ENCODE results near the gene TUBA8.
"Not testable (repeated sequence)": the region's sequence is repeated elsewhere in the genome, so short reads cannot be mapped to it uniquely, and the experiment has no call there.

Gene TUBA8

DNA sequence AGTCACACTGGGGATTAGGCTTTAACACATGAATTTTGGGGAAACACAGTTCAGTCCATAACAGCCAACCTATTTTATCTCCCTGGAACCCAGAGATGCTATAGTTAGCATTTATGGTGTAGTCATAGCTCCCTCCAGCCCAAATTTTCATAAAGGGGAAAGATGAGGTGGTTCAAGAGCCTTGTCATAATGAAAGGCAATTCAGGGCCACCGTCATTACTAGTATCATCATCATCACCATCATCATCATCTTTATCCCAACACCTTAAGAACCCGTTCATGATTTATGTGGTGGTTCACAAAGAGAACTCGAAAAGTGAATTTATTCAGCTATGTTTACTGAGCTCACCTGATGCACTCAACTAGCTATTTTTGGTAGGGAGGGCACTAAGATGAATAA lies 2.4 kb upstream of the TUBA8 start:
- DNase-seq: no peak

DNA sequence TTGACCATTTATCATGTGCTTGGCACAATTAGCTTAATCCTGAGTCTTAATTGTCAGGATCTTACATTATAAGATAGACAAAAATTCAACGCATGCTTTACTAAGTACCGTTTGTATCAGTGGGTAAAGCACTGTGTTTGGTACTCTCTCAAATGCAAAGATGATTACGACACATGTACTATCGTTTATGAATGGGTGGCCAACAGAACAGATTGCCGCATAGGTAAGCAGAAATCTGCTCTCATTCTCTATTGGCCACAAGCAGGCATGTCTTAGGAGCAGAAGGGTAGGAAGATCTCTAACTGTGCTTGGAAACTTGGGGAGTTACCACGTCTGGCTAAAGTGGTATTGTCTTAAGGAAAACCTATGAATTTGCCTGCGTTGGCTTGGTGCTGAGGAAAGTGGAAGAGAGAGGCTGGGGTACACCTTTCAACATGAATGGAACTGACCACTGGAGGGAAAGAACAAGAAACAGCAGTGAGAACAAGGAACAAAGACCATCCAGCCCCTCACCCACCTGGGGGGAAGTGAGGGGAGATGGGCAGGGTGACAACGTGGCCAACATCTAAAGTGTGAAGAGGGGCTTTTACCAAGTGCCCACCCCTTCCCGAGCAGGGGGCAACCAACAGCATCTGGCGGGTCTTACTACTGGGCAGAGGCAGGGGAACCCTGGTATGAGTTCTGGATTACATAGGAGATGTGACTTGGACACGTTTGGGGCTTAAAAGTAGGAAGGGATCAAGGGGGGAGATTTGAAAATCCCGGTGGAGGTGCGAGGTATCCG lies 1.0 kb upstream of the TUBA8 start:
- no peak for DNase-seq

DNA sequence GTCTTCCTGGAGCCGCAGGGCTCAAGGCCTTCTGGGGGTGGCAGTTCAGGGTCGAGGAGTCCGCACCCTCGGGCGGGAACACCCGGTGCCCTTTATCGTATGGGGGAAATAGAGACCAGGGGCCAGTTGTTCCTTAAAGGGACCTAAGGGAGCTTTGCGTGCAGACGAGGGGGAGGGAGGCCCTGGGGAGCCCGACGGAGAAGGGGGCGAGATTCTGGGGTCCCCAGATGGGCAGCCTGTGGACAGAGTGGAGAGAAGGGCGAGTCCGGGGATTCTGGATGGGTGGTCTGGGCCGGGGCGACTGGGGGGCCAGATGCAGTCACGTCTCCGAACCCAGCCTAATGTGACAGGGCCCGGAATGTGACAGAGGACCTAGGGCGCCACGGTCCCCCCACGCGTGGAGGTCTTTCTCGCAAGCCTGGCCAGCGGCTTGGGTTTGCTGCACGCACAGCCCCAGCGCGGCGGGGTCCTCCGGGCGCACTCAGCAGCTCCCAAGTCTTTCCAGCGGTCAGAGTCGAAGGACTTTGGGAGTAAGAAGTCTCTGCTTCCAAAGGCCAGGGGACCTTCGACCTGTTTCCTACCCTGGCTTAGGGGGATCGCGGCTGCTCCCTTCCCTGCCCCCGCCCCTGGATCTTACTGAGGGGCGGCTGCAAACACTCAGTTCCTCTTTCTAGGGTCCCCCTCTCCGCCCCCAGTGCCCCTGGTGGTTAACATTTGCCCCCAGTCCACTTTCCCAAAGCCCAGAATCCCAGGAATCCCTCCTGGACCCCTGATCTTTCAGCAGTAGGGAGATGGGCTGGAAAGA lies 547 bp downstream of the TUBA8 start:
- no peak for DNase-seq

DNA sequence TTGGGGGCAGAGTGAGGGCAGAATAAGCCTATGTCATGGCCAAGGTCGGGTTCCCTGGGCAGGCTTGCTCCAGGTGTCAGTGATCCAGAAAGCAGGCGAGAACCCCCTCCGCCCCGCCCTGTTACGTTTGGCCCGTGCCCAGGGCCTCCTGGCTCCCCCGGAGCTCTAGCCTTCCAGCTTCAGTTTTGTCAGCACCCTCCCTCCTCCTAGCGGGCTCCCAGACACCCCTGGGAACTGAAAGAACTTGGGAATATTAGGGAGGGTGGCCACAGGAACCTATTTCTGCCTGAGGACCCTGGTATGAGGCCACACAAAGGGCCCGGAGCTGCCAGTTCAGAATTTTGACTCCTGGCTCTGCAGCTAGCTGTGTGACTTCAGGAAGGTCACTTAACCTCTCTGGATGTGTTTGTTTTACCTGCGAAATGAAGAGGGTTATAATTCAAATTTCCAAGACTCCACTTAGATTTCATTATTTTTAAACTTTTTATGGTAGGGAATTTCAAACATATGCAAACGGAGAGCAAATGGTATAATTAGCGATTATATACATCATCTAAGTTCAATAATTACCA lies 1.2 kb downstream of the TUBA8 start:
- no peak for DNase-seq

DNA sequence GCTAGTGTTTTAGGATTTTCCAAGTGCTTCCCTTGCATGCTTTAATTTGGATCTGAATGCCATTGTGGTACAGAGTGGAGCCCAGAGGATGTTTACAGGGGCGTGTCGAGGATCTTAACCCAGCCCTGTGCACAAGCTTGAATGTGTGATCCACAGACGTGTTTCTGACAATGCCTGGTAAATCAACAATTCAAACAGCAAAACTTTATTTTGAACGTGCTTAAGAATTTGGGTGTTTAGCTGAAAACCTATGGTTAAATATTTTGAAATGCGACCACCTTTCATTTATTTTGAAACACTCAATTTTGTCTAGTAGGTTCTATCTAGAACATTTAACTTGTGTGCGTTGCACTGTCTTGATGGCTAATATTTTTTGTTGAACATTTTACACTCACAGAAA lies 1.8 kb downstream of the TUBA8 start:
- DNase-seq: no peak

DNA sequence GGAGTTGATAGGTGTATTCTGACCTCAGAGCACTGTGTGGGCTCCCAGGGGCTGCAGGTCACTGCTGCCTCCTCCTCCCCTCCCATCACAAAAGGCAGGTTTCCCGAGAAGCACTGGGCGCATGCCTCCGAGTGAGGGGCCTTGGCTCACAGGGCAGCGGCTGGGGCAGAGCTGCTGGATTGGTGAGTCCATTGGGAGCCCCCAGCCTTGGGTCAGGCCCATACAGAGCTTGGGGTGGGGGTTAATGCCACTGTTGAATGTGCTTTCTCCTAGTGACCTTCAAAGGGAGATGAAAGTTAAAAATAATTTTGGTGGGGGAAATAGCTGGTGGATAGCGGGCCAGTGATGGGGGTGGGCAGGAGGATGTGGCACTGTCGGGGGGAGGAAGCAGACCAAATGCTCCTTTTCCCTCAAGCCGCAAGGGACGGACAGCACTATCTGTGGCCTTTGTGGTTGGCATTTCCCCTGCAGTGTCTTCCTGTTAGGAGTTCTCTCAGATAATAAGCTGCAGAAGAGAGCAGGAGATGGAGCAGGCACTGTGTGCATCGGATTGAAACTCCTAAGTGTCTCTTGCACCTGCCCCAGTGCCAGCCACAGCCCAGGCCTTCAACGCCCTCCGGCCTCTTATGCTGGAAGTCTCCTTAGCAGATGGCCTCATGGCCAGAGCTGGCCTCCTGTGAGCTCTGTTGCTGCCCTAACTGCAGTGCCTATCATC lies 3.2 kb downstream of the TUBA8 start:
- no peak for DNase-seq

DNA sequence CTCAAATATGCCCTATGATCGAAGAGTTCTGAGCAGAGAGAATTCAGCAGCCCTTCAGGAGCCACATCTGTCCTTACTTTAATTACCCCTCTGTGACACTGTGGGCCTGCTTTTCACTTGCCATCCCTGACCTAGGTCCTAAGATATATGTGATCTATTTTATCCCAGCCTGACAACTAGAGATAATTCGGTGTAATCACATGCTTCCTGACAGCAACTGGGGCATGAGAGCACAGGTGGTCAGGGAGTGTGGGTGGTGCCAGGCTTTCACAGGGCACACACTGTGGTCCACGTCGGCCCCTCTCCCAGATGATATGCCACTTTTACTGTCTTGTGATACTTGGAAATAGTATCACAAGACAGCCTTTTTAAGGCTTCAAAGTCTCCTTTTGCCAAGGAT lies 3.9 kb downstream of the TUBA8 start:
- DNase-seq: peak; percentile 35

DNA sequence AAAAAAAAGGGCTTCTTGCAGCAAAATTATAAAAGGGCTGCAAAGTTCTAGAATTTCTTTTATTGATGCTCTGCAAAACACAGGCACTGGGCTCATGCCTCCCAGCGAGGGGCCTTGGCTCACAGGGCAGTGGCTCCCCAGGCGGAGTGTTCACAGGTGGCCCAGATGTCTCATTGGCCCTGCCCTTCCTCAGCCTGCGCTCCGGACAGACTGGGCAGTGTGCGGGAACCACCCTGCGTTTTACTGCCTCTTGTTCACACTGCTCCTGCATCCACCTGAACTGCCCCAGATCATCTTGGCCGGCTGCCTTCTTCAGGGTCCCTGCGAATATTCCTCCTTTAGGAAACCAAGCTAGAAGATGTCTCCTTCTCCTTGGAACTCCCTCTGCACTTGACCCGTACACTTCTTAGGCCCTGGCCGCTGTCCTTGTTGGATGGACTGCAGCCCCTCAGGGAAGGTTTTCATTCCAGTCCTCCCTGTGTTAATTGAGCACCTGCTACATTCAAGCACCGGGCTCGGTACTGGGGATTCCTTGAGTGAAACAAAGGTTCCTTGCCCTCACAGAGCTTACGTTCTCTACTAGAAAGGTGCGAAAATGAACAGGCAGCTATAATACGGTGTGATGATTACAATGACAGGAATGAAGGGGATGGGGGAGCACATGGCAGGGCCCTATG lies 4.5 kb downstream of the TUBA8 start:
- DNase-seq: no peak

DNA sequence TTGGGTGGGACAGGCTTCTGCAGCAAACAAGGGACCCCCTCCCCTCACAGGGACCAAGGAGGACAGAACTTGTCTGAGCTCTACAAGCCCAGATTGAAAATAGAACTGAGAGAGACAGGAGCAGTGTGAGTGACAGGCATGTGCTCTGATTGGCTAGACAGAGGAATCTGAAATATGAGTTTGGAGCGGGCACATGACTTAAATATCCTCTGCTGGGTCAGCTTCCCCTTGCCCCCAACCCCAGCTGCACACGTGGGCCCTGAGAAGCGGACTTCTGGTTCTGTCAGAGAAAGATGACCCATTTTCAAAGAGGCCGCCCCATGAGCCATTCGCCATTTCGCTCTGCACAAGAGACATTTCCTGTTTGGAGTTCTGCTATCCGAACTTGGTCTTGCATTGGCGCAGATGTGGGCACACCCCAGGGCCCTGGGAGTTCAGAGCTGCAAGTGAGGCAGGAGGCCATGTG lies 5.3 kb downstream of the TUBA8 start:
- no peak for DNase-seq

DNA sequence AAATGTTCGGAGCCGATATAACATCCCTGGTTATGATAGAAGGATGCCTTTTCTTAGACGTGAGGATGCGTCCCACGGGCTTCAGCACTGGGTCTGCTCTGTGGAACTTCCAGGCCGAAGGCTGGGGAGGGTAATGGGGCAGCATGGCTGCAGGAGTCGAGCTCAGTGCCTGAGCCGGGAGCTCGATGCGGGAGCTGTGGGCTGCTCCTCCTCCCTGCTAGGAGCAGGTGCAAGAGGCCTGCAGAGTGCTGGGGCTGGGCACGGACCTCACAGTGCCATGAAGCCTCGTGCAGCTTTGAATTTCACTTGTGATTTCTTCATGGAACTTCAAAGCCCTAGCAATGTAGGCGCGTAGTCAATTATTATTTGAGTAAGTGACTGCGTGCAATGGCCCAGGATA lies 6.0 kb downstream of the TUBA8 start:
- no peak for DNase-seq

DNA sequence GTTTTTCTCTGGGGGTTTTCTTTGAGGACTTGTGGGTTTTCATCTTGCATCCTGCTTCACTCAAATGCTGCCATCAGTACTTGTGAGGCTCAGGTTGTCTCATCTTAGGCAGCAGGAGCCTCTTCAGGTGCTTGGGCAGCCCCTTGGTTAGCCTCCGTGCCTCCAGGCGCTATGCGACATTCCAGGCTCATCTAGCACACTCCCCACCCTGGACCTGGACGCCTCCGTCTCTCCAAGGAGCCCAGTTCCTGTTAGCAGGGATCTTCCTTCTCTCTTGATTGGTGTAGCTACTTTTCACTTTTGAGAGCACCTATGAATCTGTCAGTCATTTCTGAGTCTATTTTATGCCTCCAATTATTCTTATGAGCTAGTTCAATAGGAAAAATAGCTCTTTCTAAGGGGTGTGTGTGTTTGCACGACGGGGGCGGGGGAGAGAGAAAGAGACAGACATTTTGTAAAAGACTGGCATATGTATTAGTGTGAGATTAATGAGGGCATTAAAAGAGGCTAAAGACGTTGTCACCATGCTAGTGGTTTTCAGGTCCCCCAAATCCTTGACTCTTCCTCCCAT lies 7.8 kb downstream of the TUBA8 start:
- DNase-seq: no peak

DNA sequence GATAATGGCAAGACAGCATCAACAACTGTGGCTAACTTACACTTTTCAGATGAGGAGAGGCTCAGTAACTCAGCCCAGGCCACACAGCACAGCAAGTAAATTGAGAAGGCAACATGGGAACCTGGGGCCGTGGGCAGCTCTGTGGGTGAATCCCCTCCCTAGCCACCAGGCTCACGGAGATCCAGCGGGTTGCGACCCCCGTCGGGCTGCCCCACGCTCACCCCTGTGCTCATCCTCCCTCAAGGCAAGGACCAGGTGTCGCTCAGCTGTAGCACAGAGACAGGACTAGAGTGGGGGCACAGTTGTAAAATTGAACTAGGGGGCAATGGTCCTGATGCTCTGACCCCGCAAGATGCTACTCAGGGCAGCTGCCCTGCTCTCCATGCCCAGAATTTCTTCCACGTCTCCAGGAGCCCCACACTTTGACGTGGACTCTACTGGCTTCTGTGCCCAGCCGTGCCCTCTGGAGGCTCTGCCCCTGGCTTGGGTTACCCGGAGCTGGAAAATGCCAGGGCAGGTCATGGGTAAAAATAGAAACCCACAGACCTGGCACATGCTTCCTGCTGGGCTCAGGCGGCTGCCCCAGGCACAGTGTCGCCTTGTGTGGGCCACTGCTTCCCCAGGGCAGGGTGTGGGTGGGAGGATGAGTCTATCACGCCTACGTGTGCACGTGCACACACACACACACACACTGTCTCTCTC lies 9.0 kb downstream of the TUBA8 start:
- DNase-seq: no peak

DNA sequence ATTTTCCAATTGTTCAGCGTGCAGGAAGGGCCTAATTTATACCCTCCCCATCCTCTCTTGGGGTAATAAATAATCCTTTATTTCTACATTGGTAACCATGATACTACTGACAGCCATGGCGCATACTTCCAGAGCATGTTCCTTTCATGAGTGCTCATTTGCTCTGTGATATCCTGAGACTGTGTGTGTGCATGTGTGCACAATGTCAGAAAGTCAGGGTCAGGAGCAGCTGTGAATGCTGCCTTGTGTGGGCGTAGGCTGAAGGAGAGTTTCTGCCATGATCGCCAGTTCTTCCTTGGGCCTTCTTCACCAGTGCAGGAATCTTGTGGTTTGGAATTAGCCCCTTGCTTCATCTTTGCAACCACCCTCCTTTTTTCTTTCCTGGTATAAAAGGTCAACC lies 10.2 kb downstream of the TUBA8 start:
- no peak for DNase-seq

DNA sequence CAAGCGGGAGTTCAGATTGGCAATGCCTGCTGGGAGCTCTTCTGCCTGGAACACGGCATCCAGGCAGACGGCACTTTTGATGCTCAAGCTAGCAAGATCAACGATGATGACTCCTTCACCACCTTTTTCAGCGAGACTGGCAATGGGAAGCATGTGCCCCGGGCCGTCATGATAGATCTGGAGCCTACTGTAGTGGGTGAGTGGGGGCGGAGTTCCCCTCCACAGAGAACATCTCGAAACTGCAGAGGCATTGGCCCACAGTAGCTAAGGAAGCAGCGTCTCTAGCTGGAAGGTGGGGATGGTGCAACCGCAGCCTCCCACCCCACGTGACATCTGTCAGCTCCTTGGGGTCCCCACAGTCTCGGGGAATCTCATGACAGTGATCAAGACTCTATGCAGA lies 10.9 kb downstream of the TUBA8 start:
- DNase-seq: no peak

DNA sequence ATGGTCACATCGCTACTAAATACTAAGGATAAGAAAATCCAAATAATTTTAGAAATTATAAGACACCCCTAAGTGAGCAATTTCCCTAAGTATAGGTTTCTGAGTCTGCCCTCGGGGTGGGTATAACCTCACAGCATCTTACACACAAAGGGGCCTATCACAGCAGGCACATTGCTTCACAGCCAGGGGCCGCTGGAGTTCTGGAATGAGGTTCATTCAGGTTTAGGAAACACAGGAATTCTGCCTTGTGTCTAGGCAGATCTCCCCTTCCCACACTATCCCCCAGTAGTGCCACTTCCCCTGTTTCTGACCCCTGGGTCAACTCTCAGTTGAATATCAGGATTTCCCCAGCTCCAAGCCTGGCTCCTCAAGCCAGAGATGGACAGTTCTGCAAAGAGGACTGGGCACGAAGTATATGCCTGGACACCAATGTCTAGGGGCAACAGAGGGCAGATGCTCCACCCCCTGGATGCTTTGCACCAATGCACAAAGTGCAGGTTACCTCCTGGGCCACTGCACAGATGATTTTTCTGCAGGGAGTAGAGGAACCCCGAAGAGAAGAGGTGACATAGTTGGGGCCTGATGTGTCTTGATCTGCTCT lies 11.4 kb downstream of the TUBA8 start:
- no peak for DNase-seq

DNA sequence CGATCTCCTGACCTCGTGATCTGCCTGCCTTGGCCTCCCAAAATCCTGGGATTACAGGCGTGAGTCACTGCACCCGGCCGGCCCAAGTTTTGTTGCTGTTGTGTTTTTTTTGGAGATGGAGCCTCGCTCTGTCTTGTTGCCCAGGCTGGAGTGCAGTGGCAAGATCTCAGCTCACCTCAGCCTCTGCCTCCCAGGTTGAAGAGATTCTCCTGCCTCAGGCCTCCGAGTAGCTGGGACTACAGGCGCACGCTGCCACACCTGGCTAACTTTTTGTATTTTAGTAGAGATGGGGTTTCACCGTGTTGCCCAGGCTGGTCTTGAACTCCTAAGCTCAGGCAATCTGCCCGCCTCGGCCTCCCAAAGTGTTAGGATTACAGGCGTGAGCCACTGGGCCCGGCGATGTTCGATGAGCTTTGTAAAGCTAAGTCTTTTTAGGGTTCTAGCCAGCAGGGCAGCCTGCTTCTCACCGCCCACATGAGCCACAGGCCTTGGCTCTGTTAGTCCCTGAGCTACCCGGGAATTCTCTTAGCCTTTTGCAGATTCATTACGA lies 12.9 kb downstream of the TUBA8 start:
- not testable (repeated sequence) for DNase-seq

DNA sequence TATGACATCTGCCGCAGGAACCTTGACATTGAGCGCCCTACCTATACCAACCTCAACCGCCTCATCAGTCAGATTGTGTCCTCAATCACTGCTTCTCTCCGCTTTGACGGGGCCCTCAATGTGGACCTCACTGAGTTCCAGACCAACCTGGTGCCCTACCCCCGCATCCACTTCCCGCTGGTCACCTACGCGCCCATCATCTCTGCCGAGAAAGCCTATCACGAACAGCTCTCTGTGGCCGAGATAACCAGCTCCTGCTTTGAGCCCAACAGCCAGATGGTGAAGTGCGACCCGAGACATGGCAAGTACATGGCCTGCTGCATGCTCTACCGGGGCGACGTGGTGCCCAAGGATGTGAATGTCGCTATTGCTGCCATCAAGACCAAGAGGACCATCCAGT lies 16.0 kb downstream of the TUBA8 start:
- no peak for DNase-seq

DNA sequence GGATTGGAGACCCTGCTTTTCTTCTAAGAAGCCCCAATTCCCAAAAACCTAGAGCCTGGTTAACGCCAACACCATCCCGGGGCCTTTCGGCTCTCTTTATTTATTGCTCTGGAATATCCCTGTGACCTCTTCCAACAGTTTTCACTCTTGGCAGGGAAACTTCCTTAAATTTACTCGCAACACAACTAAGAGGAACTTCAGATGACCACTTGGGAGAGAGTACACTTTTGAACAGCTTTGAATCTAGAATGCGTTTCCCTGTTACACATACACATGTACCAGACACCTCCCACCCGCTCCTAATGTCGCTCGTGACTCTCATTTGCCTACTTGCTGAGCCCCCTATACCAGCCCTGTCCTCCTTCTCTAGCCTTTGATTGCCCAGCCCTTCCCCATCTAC lies 19.4 kb downstream of the TUBA8 start:
- DNase-seq: no peak

DNA sequence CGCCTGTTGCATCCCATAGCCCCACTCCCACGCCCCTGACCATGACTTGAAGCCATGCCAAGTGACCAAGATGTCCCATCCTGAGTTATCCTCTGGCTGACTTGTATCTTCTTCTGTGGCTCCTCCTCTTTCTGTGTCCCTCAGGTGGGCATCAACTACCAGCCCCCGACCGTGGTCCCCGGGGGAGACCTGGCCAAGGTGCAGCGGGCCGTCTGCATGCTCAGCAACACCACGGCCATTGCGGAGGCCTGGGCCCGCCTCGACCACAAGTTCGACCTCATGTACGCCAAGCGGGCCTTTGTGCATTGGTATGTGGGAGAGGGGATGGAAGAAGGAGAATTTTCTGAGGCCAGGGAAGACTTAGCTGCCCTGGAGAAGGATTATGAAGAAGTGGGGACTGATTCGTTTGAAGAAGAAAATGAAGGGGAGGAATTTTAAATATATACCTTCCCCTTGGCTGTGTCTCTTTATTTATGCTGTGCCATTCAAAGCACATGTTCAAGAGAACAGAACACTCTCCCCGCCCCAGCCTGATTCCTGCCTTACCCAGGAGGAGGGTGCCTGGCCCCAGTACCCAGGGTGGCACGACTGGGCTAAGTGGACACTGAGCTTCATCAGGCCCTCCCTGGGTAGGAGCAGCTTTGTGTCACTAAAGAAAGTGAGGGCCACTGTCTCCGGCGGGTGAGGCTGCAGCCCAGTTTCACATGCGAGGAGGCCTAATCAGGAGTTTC lies 20.3 kb downstream of the TUBA8 start:
- no peak for DNase-seq

DNA sequence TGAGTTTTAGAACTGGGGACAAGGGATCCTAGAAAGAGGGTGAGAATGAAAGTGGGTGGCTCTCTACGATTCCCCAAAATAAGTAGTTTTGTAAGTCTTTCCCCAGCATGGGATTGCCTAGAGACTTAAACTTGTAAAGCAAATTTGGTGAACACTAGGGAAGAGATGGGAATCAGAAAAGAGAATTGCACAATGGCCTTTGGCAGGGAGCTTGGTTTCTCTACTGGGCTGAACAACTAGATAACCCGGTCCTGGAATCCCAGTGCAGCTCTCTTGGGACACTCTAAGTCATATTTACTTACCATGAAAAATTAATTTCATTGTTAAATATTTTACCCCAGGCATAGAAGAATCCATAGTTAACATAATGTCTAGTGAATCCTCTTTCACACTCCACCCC lies 22.8 kb downstream of the TUBA8 start:
- DNase-seq: no peak

Measured in NCI-H2227 treated with DMSO at 0.1 percent for 48 hours (cell line).